ENCODE results near the gene CABCOCO1. TPM values are rescaled to one million over a fixed set of nuclear protein-coding genes. Genes with fewer than 3 reads are reported as not detected.

The CABCOCO1 gene
- polyA plus RNA-seq (2013, experiment 1 of 2) = 0.60 TPM
- polyA plus RNA-seq (2013, experiment 2 of 2) = not detected

- Histone ChIP-seq H3K36me3 (ENCODE audit: insufficient read depth, low read length) (no peaks in the 10 kb centered on the region), H3K27me3 (ENCODE audit: insufficient read depth, low read length) (peaks cover 23% of the 10 kb centered on the region), H3K27ac (ENCODE audit: low read depth, low read length) (no peak within 1 kb of the TSS), H3K9ac (ENCODE audit: low read depth, low read length) (0 out of 2 replicates have a peak within 1 kb of the TSS, but pooled peaks have one; percentile 29), H3K9me3 (ENCODE audit: insufficient read depth, low read depth, low read length) (no peaks in the 10 kb centered on the region), H3K4me3 (ENCODE audit: low read length) (peak within 1 kb of the TSS; percentile 83), H3K4me1 (ENCODE audit: insufficient read depth, low read length) (peaks cover 10% of the 10 kb centered on the region)
- 1% methylated on average over 51 of the region's 51 CpGs for WGBS
Observed at GRCh38 chr10:61662794-61663259, at the start of gene CABCOCO1. Gene CABCOCO1, plus strand, starts transcription at chr10:61662929. Its CDS starts 44 bp downstream, at chr10:61662973.

- WGBS = 100% methylated on average over 1 of the region's 2 CpGs
- Histone ChIP-seq H3K4me1 (ENCODE audit: insufficient read depth, low read length) (no peaks in the 10 kb centered on the region), H3K9ac (ENCODE audit: low read depth, low read length) (no peak overlapping the region), H3K27me3 (ENCODE audit: insufficient read depth, low read length) (no peaks in the 10 kb centered on the region), H3K9me3 (ENCODE audit: insufficient read depth, low read depth, low read length) (no peaks in the 10 kb centered on the region), H3K4me3 (ENCODE audit: low read length) (no peak overlapping the region), H3K36me3 (ENCODE audit: insufficient read depth, low read length) (no peaks in the 10 kb centered on the region), H3K27ac (ENCODE audit: low read depth, low read length) (no peak overlapping the region)
Observed at GRCh38 chr10:61613665-61614064, 49.1 kb upstream of the CABCOCO1 start.

- Histone ChIP-seq H3K9ac (ENCODE audit: low read depth, low read length) (no peak overlapping the region), H3K27ac (ENCODE audit: low read depth, low read length) (no peak overlapping the region), H3K9me3 (ENCODE audit: insufficient read depth, low read depth, low read length) (no peaks in the 10 kb centered on the region), H3K4me1 (ENCODE audit: insufficient read depth, low read length) (no peaks in the 10 kb centered on the region), H3K36me3 (ENCODE audit: insufficient read depth, low read length) (no peaks in the 10 kb centered on the region), H3K4me3 (ENCODE audit: low read length) (no peak overlapping the region), H3K27me3 (ENCODE audit: insufficient read depth, low read length) (no peaks in the 10 kb centered on the region)
- 95% methylated on average over 3 of the region's 4 CpGs for WGBS
Observed at GRCh38 chr10:61616611-61617010, 46.1 kb upstream of the CABCOCO1 start.

GRCh38 chr10:61617180-61617579, 45.5 kb upstream of the CABCOCO1 start:
- Histone ChIP-seq H3K9ac (ENCODE audit: low read depth, low read length) (no peak overlapping the region), H3K9me3 (ENCODE audit: insufficient read depth, low read depth, low read length) (no peaks in the 10 kb centered on the region), H3K4me1 (ENCODE audit: insufficient read depth, low read length) (no peaks in the 10 kb centered on the region), H3K27ac (ENCODE audit: low read depth, low read length) (no peak overlapping the region), H3K27me3 (ENCODE audit: insufficient read depth, low read length) (no peaks in the 10 kb centered on the region), H3K4me3 (ENCODE audit: low read length) (no peak overlapping the region), H3K36me3 (ENCODE audit: insufficient read depth, low read length) (no peaks in the 10 kb centered on the region)

- Histone ChIP-seq H3K4me1 (ENCODE audit: insufficient read depth, low read length) (no peaks in the 10 kb centered on the region), H3K9ac (ENCODE audit: low read depth, low read length) (no peak overlapping the region), H3K27ac (ENCODE audit: low read depth, low read length) (no peak overlapping the region), H3K9me3 (ENCODE audit: insufficient read depth, low read depth, low read length) (no peaks in the 10 kb centered on the region), H3K36me3 (ENCODE audit: insufficient read depth, low read length) (no peaks in the 10 kb centered on the region), H3K27me3 (ENCODE audit: insufficient read depth, low read length) (no peaks in the 10 kb centered on the region), H3K4me3 (ENCODE audit: low read length) (no peak overlapping the region)
- WGBS = 90% methylated on average over 4 of the region's 5 CpGs
Observed at GRCh38 chr10:61617586-61617985, 45.1 kb upstream of the CABCOCO1 start.

- H3K4me3 ChIP-seq (ENCODE audit: low read length) = no peak overlapping the region
- WGBS = 100% methylated on average over 1 of the region's 2 CpGs
- no peaks in the 10 kb centered on the region for H3K27me3 ChIP-seq (ENCODE audit: insufficient read depth, low read length)
- H3K4me1 ChIP-seq (ENCODE audit: insufficient read depth, low read length) = no peaks in the 10 kb centered on the region
- H3K36me3 ChIP-seq (ENCODE audit: insufficient read depth, low read length) = no peaks in the 10 kb centered on the region
- H3K9me3 ChIP-seq (ENCODE audit: insufficient read depth, low read depth, low read length) = no peaks in the 10 kb centered on the region
- no peak overlapping the region for H3K9ac ChIP-seq (ENCODE audit: low read depth, low read length)
- H3K27ac ChIP-seq (ENCODE audit: low read depth, low read length) = no peak overlapping the region
Observed at GRCh38 chr10:61618388-61618961, 44.3 kb upstream of the CABCOCO1 start.

GRCh38 chr10:61620506-61620905, 42.2 kb upstream of the CABCOCO1 start:
- H3K4me1 ChIP-seq (ENCODE audit: insufficient read depth, low read length) = no peaks in the 10 kb centered on the region
- no peak overlapping the region for H3K4me3 ChIP-seq (ENCODE audit: low read length)
- no peak overlapping the region for H3K9ac ChIP-seq (ENCODE audit: low read depth, low read length)
- no peaks in the 10 kb centered on the region for H3K36me3 ChIP-seq (ENCODE audit: insufficient read depth, low read length)
- no peak overlapping the region for H3K27ac ChIP-seq (ENCODE audit: low read depth, low read length)
- no peaks in the 10 kb centered on the region for H3K9me3 ChIP-seq (ENCODE audit: insufficient read depth, low read depth, low read length)
- no peaks in the 10 kb centered on the region for H3K27me3 ChIP-seq (ENCODE audit: insufficient read depth, low read length)

GRCh38 chr10:61621605-61622051, 41.1 kb upstream of the CABCOCO1 start:
- H3K27ac ChIP-seq (ENCODE audit: low read depth, low read length) = no peak overlapping the region
- 92% methylated on average over 10 of the region's 10 CpGs for WGBS
- H3K9me3 ChIP-seq (ENCODE audit: insufficient read depth, low read depth, low read length) = no peaks in the 10 kb centered on the region
- no peak overlapping the region for H3K9ac ChIP-seq (ENCODE audit: low read depth, low read length)
- H3K4me3 ChIP-seq (ENCODE audit: low read length) = no peak overlapping the region
- H3K27me3 ChIP-seq (ENCODE audit: insufficient read depth, low read length) = no peaks in the 10 kb centered on the region
- no peaks in the 10 kb centered on the region for H3K4me1 ChIP-seq (ENCODE audit: insufficient read depth, low read length)
- no peaks in the 10 kb centered on the region for H3K36me3 ChIP-seq (ENCODE audit: insufficient read depth, low read length)

GRCh38 chr10:61623161-61623560, 39.6 kb upstream of the CABCOCO1 start:
- no peak overlapping the region for H3K9ac ChIP-seq (ENCODE audit: low read depth, low read length)
- no peaks in the 10 kb centered on the region for H3K9me3 ChIP-seq (ENCODE audit: insufficient read depth, low read depth, low read length)
- WGBS = 89% methylated on average over 4 of the region's 4 CpGs
- no peak overlapping the region for H3K4me3 ChIP-seq (ENCODE audit: low read length)
- no peak overlapping the region for H3K27ac ChIP-seq (ENCODE audit: low read depth, low read length)
- H3K4me1 ChIP-seq (ENCODE audit: insufficient read depth, low read length) = no peaks in the 10 kb centered on the region
- H3K27me3 ChIP-seq (ENCODE audit: insufficient read depth, low read length) = no peaks in the 10 kb centered on the region
- no peaks in the 10 kb centered on the region for H3K36me3 ChIP-seq (ENCODE audit: insufficient read depth, low read length)

GRCh38 chr10:61626209-61626608, 36.5 kb upstream of the CABCOCO1 start:
- Histone ChIP-seq H3K27me3 (ENCODE audit: insufficient read depth, low read length) (no peaks in the 10 kb centered on the region), H3K36me3 (ENCODE audit: insufficient read depth, low read length) (no peaks in the 10 kb centered on the region), H3K9ac (ENCODE audit: low read depth, low read length) (no peak overlapping the region), H3K4me3 (ENCODE audit: low read length) (no peak overlapping the region), H3K9me3 (ENCODE audit: insufficient read depth, low read depth, low read length) (no peaks in the 10 kb centered on the region), H3K27ac (ENCODE audit: low read depth, low read length) (no peak overlapping the region), H3K4me1 (ENCODE audit: insufficient read depth, low read length) (peaks cover 10% of the 10 kb centered on the region)
- WGBS = 96% methylated on average over 2 of the region's 2 CpGs

- Histone ChIP-seq H3K36me3 (ENCODE audit: insufficient read depth, low read length) (no peaks in the 10 kb centered on the region), H3K27me3 (ENCODE audit: insufficient read depth, low read length) (no peaks in the 10 kb centered on the region), H3K27ac (ENCODE audit: low read depth, low read length) (no peak overlapping the region), H3K9me3 (ENCODE audit: insufficient read depth, low read depth, low read length) (no peaks in the 10 kb centered on the region), H3K4me3 (ENCODE audit: low read length) (no peak overlapping the region), H3K4me1 (ENCODE audit: insufficient read depth, low read length) (peaks cover 10% of the 10 kb centered on the region), H3K9ac (ENCODE audit: low read depth, low read length) (no peak overlapping the region)
- WGBS = 94% methylated on average over 5 of the region's 5 CpGs
Observed at GRCh38 chr10:61627266-61627665, 35.5 kb upstream of the CABCOCO1 start.

Measured in HUES64 (cell line).